WERI-Rb-1 (cell line): ENCODE data around the gene TTC27.

Experiments
- DNase-seq: peaks from one replicate; pipeline ENCODE4 v3.0.0-alpha.2; 2020
- H3K27ac ChIP-seq: fragments of 250-450 bp; sonication (Bioruptor Pico); 2 replicates; pipeline ENCODE4 v1.5.1; 2020; ENCODE audit warnings: mild to moderate bottlenecking, moderate library complexity
- H3K27me3 ChIP-seq: fragments of 250-450 bp; sonication (Bioruptor Pico); 2 replicates; pipeline ENCODE4 v1.5.1; 2021; ENCODE audit warnings: mild to moderate bottlenecking, low read depth, moderate library complexity; ENCODE audit not compliant: insufficient read depth, severe bottlenecking
- H3K36me3 ChIP-seq: fragments of 250-450 bp; sonication (Bioruptor Pico); 2 replicates; pipeline ENCODE4 v1.5.1; 2020; ENCODE audit warnings: mild to moderate bottlenecking, moderate library complexity
- H3K4me3 ChIP-seq: 2 replicates; pipeline ENCODE4 v1.5.1; 2011; ENCODE audit warnings: low read depth, mild to moderate bottlenecking, control low read depth, low read length
- H3K9me3 ChIP-seq: fragments of 250-450 bp; sonication (Bioruptor Pico); 2 replicates; pipeline ENCODE4 v1.5.1; 2021; ENCODE audit warnings: mild to moderate bottlenecking, moderate library complexity; ENCODE audit not compliant: severe bottlenecking
- CTCF ChIP-seq: IDR thresholded peaks from 2 replicates; pipeline ENCODE4 v1.5.1; 2011; ENCODE audit warnings: low read depth, mild to moderate bottlenecking, control low read depth, inconsistent platforms, low read length

The TTC27 gene

GRCh38 chr2:32696439-32696838, 68.6 kb downstream of the TTC27 start:
- Histone ChIP-seq H3K36me3 (no peaks in the 10 kb centered on the region), H3K27me3 (no peaks in the 10 kb centered on the region), H3K4me3 (no peak overlapping the region), H3K27ac (no peak overlapping the region), H3K9me3 (no peaks in the 10 kb centered on the region)
- TF ChIP-seq CTCF = no peak
- DNase-seq = no peak

GRCh38 chr2:32697156-32697555, 69.3 kb downstream of the TTC27 start:
- Histone ChIP-seq H3K27me3 (no peaks in the 10 kb centered on the region), H3K4me3 (no peak overlapping the region), H3K27ac (no peak overlapping the region), H3K9me3 (no peaks in the 10 kb centered on the region), H3K36me3 (no peaks in the 10 kb centered on the region)
- DNase-seq = no peak
- no peak for TF ChIP-seq CTCF

- TF ChIP-seq CTCF = no peak
- H3K36me3 ChIP-seq = no peaks in the 10 kb centered on the region
- no peak overlapping the region for H3K4me3 ChIP-seq
- DNase-seq = no peak
- H3K27ac ChIP-seq = no peak overlapping the region
- no peaks in the 10 kb centered on the region for H3K9me3 ChIP-seq
- H3K27me3 ChIP-seq = no peaks in the 10 kb centered on the region
These were observed 71.3 kb downstream of the TTC27 start for GRCh38 chr2:32699151-32699550.

GRCh38 chr2:32701806-32702205, 74.0 kb downstream of the TTC27 start:
- Histone ChIP-seq H3K27ac (no peak overlapping the region), H3K36me3 (no peaks in the 10 kb centered on the region), H3K9me3 (no peaks in the 10 kb centered on the region), H3K27me3 (no peaks in the 10 kb centered on the region), H3K4me3 (no peak overlapping the region)
- no peak for DNase-seq
- TF ChIP-seq CTCF = no peak

- Histone ChIP-seq H3K9me3 (no peaks in the 10 kb centered on the region), H3K27ac (no peak overlapping the region), H3K27me3 (no peaks in the 10 kb centered on the region), H3K36me3 (no peaks in the 10 kb centered on the region), H3K4me3 (no peak overlapping the region)
- TF ChIP-seq CTCF = no peak
- DNase-seq = no peak
These were observed 74.6 kb downstream of the TTC27 start for GRCh38 chr2:32702303-32703064.
